ENCODE data around the gene CNDP2.
"Not testable (repeated sequence)": the region's sequence is repeated elsewhere in the genome, so short reads cannot be mapped to it uniquely, and the experiment has no call there.

The CNDP2 gene

DNA sequence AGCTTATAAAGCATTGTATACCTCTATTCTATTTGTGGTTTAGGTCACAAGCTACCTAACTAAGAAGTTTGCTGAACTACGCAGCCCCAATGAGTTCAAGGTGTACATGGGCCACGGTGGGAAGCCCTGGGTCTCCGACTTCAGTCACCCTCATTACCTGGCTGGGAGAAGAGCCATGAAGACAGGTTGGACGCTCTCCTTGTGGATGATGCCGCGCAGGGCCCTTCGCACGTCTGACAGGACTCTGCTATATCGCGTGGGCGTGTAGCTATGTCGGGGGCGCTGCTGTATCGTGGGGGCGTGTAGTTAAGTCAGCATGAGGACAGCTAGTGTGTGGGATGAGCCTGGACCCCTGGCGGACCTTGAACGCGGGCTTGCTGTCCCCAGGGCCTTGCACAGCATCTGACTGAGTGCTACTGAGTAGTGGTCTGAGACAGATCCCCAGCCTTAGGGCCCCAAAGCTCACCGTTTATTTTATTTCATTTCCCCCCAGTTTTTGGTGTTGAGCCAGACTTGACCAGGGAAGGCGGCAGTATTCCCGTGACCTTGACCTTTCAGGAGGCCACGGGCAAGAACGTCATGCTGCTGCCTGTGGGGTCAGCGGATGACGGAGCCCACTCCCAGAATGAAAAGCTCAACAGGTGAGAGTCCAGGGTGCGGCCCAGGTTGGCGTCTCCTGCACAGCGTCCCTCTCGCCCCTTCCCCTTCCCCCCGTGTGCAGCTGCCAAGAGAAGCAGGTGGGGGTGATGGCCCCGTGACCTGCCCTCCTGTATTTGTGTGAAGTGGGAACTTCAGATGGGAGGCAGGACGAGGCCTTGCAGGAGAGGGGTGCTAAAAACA is 22.5 kb downstream of the CNDP2 start:
- Histone ChIP-seq H3K9ac (ENCODE audit: insufficient read length, low read depth) (no peak overlapping the region), H3K4me3 (ENCODE audit: insufficient read length, low read depth) (no peak overlapping the region), H3K36me3 (ENCODE audit: insufficient read depth, insufficient read length, low read length) (peaks cover 77% of the 10 kb centered on the region), H3K4me1 (ENCODE audit: insufficient read depth, insufficient read length) (no peaks in the 10 kb centered on the region), H3K9me3 (ENCODE audit: insufficient read depth, low read length) (no peaks in the 10 kb centered on the region), H3K27me3 (ENCODE audit: insufficient read depth, insufficient read length) (no peaks in the 10 kb centered on the region)
- DNase-seq (ENCODE audit: low read depth, low spot score) = no peak
- TF ChIP-seq YY1 (IDR thresholded peaks at IDR 0.05; ENCODE audit: insufficient read depth, insufficient read length) = no peak
- TF ChIP-seq SUZ12 (IDR thresholded peaks at IDR 0.05; ENCODE audit: extremely low read depth, insufficient read depth, insufficient read length) = no peak
- TF ChIP-seq ZNF274 (IDR thresholded peaks at IDR 0.05; ENCODE audit: low read depth, low read length) = no peak

GRCh38 chr18:74519320-74520095 is 23.3 kb downstream of the CNDP2 start:
- H3K9ac ChIP-seq (ENCODE audit: insufficient read length, low read depth) = no peak overlapping the region
- H3K36me3 ChIP-seq (ENCODE audit: insufficient read depth, insufficient read length, low read length) = peaks cover 71% of the 10 kb centered on the region
- H3K27me3 ChIP-seq (ENCODE audit: insufficient read depth, insufficient read length) = no peaks in the 10 kb centered on the region
- no peak for DNase-seq (ENCODE audit: low read depth, low spot score)
- H3K9me3 ChIP-seq (ENCODE audit: insufficient read depth, low read length) = no peaks in the 10 kb centered on the region
- TF ChIP-seq YY1 (IDR thresholded peaks at IDR 0.05; ENCODE audit: insufficient read depth, insufficient read length) (no peak), SUZ12 (IDR thresholded peaks at IDR 0.05; ENCODE audit: extremely low read depth, insufficient read depth, insufficient read length) (no peak), ZNF274 (IDR thresholded peaks at IDR 0.05; ENCODE audit: low read depth, low read length) (no peak)
- no peaks in the 10 kb centered on the region for H3K4me1 ChIP-seq (ENCODE audit: insufficient read depth, insufficient read length)
- no peak overlapping the region for H3K4me3 ChIP-seq (ENCODE audit: insufficient read length, low read depth)

DNA sequence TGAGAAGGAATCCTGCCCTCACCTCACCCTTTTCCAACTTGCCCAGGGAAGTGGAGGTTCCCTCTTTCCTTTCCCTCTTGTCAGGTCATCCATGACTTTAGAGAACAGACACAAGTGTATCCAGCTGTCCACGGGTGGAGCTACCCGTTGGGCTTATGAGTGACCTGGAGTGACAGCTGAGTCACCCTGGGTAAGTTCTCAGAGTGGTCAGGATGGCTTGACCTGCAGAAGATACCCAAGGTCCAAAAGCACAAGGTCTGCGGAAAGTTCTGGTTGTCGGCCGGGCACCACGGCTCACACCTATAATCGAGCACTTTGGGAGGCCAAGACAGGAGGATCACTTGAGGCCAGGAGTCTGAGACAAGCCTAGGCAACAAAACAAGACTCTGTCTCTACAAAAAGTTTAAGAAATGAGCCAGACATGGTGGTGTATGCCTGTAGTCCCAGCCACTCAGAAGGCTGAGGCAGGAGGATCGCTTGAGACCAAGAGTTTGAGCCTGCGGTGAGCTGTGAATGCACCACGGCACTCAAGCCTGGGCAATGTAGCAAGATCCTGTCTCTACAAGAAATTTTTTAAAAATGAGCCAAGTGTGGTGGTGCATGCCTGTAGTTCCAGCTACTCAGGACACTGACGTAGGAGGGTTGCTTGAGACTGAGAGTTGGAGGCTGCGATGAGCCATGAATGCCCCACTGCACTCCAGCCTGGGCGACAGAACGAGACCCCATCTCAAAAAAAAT is 24.1 kb downstream of the CNDP2 start:
- no peak for DNase-seq (ENCODE audit: low read depth, low spot score)
- Histone ChIP-seq H3K9me3 (ENCODE audit: insufficient read depth, low read length) (no peaks in the 10 kb centered on the region), H3K9ac (ENCODE audit: insufficient read length, low read depth) (no peak overlapping the region), H3K4me1 (ENCODE audit: insufficient read depth, insufficient read length) (no peaks in the 10 kb centered on the region), H3K27me3 (ENCODE audit: insufficient read depth, insufficient read length) (no peaks in the 10 kb centered on the region), H3K4me3 (ENCODE audit: insufficient read length, low read depth) (no peak overlapping the region), H3K36me3 (ENCODE audit: insufficient read depth, insufficient read length, low read length) (peaks cover 63% of the 10 kb centered on the region)
- TF ChIP-seq ZNF274 (IDR thresholded peaks at IDR 0.05; ENCODE audit: low read depth, low read length) = no peak
- TF ChIP-seq SUZ12 (IDR thresholded peaks at IDR 0.05; ENCODE audit: extremely low read depth, insufficient read depth, insufficient read length) = no peak
- no peak for TF ChIP-seq YY1 (IDR thresholded peaks at IDR 0.05; ENCODE audit: insufficient read depth, insufficient read length)

DNA sequence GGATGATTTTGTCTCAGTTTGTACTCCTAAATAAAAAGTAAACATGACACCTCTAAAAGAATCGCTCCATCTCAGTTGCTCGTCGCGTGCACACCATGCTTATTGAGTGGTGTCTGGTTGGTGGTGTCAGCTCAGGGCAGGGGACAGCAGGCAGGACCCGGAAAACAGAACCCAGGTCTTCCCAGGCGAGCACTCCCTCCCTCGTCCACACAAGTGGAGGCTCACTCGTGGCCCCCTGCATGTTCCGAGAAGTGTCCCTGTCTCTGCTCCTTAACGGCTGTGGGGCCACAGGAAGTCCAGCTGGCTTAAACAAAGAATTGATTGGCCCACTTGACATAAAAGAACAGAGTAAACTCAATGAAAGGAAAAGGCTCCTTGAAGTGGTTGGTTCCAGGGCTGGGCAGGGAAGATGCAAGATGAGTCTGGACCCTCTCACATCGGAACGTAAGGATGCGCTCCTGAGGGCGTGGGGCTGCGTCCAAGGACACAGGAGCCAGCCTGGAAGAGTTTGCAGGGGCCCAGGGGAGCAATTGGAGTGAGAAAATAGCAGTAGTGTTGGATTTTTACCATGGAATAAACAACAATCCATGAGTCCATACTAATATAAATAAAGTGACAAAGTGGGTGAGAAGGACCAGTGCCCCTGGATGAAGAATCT is 25.0 kb downstream of the CNDP2 start:
- no peaks in the 10 kb centered on the region for H3K4me1 ChIP-seq (ENCODE audit: insufficient read depth, insufficient read length)
- no peaks in the 10 kb centered on the region for H3K9me3 ChIP-seq (ENCODE audit: insufficient read depth, low read length)
- no peak for DNase-seq (ENCODE audit: low read depth, low spot score)
- H3K9ac ChIP-seq (ENCODE audit: insufficient read length, low read depth) = no peak overlapping the region
- TF ChIP-seq YY1 (IDR thresholded peaks at IDR 0.05; ENCODE audit: insufficient read depth, insufficient read length) = no peak
- TF ChIP-seq ZNF274 (IDR thresholded peaks at IDR 0.05; ENCODE audit: low read depth, low read length) = no peak
- TF ChIP-seq SUZ12 (IDR thresholded peaks at IDR 0.05; ENCODE audit: extremely low read depth, insufficient read depth, insufficient read length) = no peak
- peaks cover 54% of the 10 kb centered on the region for H3K36me3 ChIP-seq (ENCODE audit: insufficient read depth, insufficient read length, low read length)
- H3K4me3 ChIP-seq (ENCODE audit: insufficient read length, low read depth) = no peak overlapping the region
- no peaks in the 10 kb centered on the region for H3K27me3 ChIP-seq (ENCODE audit: insufficient read depth, insufficient read length)

DNA sequence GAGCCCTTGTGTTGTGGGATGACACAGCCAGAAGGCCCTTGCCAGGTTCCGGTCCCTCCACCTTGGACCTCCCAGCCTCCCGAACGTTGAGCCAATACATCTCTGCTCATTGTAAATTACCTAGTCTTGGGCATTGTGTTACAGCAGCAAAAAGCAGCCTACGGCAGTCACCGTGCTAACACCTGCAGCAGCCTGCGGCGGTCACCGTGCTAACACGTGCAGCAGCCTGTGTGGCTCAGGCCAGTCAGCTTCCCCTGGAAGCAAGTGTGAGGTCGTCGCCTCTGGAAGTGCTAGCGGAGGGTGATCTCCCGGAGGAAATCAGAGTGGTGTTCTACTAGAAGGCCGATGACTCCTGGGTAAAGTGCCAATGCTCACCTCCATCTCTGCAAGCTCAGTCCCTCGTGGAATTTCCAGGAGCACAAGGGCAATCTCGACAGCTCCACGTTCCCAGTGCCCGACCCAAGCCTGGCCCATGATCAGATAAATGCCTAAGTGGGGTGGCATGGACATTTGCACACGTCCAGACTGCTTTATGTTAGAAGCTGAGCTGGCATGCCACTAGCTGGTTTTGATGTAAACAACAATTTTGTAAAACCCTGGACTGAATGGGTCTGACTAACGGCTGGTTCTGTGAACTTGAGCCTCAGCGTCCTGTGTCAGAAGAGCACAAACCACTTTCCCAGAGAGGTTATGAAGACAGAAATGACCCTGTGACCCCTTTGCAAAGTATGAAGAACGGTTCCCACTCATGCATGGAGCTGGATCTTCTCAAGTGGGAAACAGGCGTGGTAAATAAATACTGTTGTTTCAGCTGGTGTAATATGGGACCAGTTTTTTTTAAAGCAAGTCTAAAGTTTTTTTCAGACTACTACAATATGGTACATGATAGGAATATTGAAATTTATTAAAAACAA is 26.7 kb downstream of the CNDP2 start:
- Histone ChIP-seq H3K36me3 (ENCODE audit: insufficient read depth, insufficient read length, low read length) (peaks cover 38% of the 10 kb centered on the region), H3K4me1 (ENCODE audit: insufficient read depth, insufficient read length) (no peaks in the 10 kb centered on the region), H3K27me3 (ENCODE audit: insufficient read depth, insufficient read length) (no peaks in the 10 kb centered on the region), H3K4me3 (ENCODE audit: insufficient read length, low read depth) (no peak overlapping the region), H3K9me3 (ENCODE audit: insufficient read depth, low read length) (no peaks in the 10 kb centered on the region), H3K9ac (ENCODE audit: insufficient read length, low read depth) (no peak overlapping the region)
- DNase-seq (ENCODE audit: low read depth, low spot score) = no peak
- TF ChIP-seq ZNF274 (IDR thresholded peaks at IDR 0.05; ENCODE audit: low read depth, low read length) (no peak), SUZ12 (IDR thresholded peaks at IDR 0.05; ENCODE audit: extremely low read depth, insufficient read depth, insufficient read length) (no peak), YY1 (IDR thresholded peaks at IDR 0.05; ENCODE audit: insufficient read depth, insufficient read length) (no peak)

GRCh38 chr18:74524097-74524496 is 27.9 kb downstream of the CNDP2 start:
- TF ChIP-seq YY1 (IDR thresholded peaks at IDR 0.05; ENCODE audit: insufficient read depth, insufficient read length) = no peak
- TF ChIP-seq ZNF274 (IDR thresholded peaks at IDR 0.05; ENCODE audit: low read depth, low read length) = no peak
- no peak for TF ChIP-seq SUZ12 (IDR thresholded peaks at IDR 0.05; ENCODE audit: extremely low read depth, insufficient read depth, insufficient read length)
- Histone ChIP-seq H3K36me3 (ENCODE audit: insufficient read depth, insufficient read length, low read length) (peaks cover 27% of the 10 kb centered on the region), H3K4me3 (ENCODE audit: insufficient read length, low read depth) (no peak overlapping the region), H3K9me3 (ENCODE audit: insufficient read depth, low read length) (no peaks in the 10 kb centered on the region), H3K4me1 (ENCODE audit: insufficient read depth, insufficient read length) (no peaks in the 10 kb centered on the region), H3K27me3 (ENCODE audit: insufficient read depth, insufficient read length) (no peaks in the 10 kb centered on the region), H3K9ac (ENCODE audit: insufficient read length, low read depth) (no peak overlapping the region)
- DNase-seq (ENCODE audit: low read depth, low spot score) = no peak

DNA sequence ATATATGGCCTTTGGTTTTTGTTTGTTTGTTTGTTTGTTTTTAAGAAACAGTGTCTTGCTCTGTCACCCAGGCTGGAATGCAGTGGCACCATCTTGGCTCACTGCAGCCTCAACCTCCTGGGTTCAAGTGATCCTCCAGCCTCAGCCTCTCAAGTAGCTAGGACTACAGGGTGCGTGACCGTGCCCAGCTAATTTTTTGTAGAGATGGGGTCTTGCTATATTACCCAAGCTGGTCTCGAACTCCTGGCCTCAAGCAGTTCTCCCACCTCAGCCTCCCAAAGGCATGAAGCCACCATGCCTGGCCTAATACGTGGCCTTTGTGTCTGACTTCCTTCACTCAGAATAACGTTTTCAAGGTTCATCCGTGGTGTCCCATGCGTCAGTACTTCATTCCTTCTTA is 28.8 kb downstream of the CNDP2 start:
- not testable (repeated sequence) for H3K9me3 ChIP-seq (ENCODE audit: insufficient read depth, low read length); H3K4me1 ChIP-seq (ENCODE audit: insufficient read depth, insufficient read length); H3K27me3 ChIP-seq (ENCODE audit: insufficient read depth, insufficient read length); H3K4me3 ChIP-seq (ENCODE audit: insufficient read length, low read depth); DNase-seq (ENCODE audit: low read depth, low spot score); H3K9ac ChIP-seq (ENCODE audit: insufficient read length, low read depth)
- peaks cover 18% of the 10 kb centered on the region for H3K36me3 ChIP-seq (ENCODE audit: insufficient read depth, insufficient read length, low read length)
